Fibroblast of villous mesenchyme (primary cell): ENCODE results near the gene SDE2. TPM values are rescaled to one million over a fixed set of nuclear protein-coding genes. Genes with fewer than 3 reads are reported as not detected.

Source experiments
- DNase-seq: peaks from one replicate; pipeline ENCODE4 v3.0.0-alpha.2; 2010; ENCODE audit warnings: low read depth
- H3K4me3 ChIP-seq: 2 replicates; pipeline ENCODE4 v1.5.1; 2011; ENCODE audit warnings: low read depth, mild to moderate bottlenecking, low read length
- CTCF ChIP-seq: IDR thresholded peaks from 2 replicates; pipeline ENCODE4 v1.5.1; 2012; ENCODE audit warnings: low read depth, mild to moderate bottlenecking, low read length; ENCODE audit not compliant: insufficient read depth
- total RNA-seq: library from RNA; depleted of rRNA; stranded (reverse); fragments of >200 nt; gene quantifications from 2 replicates; pipeline ENCODE4 v1.2.3, GENCODE V29; 2012

SDE2 gene
- total RNA-seq, 1 donor, result 31.5 TPM

- no peak for DNase-seq
- H3K4me3 ChIP-seq, result no peak overlapping the region
- no peak for TF ChIP-seq CTCF
Observed at GRCh38 chr1:225949041-225949440, 50.1 kb downstream of the SDE2 start.

- DNase-seq, result no peak
- H3K4me3 ChIP-seq, result no peak overlapping the region
- TF ChIP-seq CTCF, result no peak
Observed at GRCh38 chr1:225946803-225947202, 52.3 kb downstream of the SDE2 start.

- no peak for DNase-seq
- no peak for TF ChIP-seq CTCF
- no peak overlapping the region for H3K4me3 ChIP-seq
Observed at GRCh38 chr1:225946082-225946620, 53.0 kb downstream of the SDE2 start.

GRCh38 chr1:225945564-225945963, 53.6 kb downstream of the SDE2 start:
- H3K4me3 ChIP-seq, result no peak overlapping the region
- TF ChIP-seq CTCF, result no peak
- no peak for DNase-seq

GRCh38 chr1:225944951-225945350, 54.2 kb downstream of the SDE2 start:
- no peak overlapping the region for H3K4me3 ChIP-seq
- TF ChIP-seq CTCF, result no peak
- DNase-seq, result no peak

- no peak for DNase-seq
- H3K4me3 ChIP-seq, result no peak overlapping the region
- no peak for TF ChIP-seq CTCF
Observed at GRCh38 chr1:225944387-225944786, 54.8 kb downstream of the SDE2 start.

- no peak for TF ChIP-seq CTCF
- no peak for DNase-seq
- no peak overlapping the region for H3K4me3 ChIP-seq
Observed at GRCh38 chr1:225943582-225943981, 55.6 kb downstream of the SDE2 start.
